Measurements from ENCODE around the gene FAM171A2. TPM values are rescaled to one million over a fixed set of nuclear protein-coding genes. Genes with fewer than 3 reads are reported as not detected.
A peak's percentile ranks its signal among the peaks of the same experiment; 100 is the strongest.

FAM171A2 gene
- total and polyA plus RNA-seq, 2 of the 8 experiments (the other 6 are each of a cell fraction or from before 2014, with no cell fraction given), result 21.9 to 24.1 TPM

DNA sequence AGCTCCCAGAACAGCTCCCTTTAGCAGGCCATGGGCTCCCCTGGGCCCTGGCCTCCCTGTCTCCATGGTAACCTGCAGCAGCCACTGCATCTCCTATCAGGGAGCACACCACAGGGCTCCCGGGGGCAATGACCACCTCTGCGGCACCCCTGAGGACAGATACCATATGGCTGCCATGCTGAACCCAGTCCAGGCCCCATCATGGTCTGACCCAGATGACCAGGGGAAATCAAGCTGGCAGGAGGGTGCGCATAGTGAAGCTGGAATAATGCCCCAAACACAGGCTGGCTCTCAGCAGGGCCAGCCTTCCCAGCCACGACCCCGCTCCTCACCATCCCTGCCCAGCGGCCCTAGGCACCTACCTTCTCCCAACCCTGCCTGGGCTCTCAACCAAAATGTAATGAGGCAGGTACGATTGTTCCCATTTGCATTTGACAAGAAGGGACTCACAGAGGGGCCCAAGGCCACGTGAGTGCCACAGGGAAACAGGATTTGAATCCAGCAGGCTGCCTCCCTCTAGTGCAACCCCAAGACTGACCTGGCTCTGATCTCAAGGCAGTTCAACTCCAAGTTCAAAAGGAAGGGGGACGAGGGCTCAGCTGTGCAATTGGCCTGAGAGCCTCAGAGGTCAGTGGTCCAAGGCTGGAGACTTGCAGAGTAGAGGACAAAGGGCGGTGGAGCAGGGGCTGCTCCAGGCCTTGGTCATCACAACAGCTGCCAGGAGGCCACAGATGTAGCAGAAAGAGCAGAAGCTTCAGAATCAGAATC is 52.9 kb downstream of the FAM171A2 start:
- 0 out of 2 replicates have a peak overlapping the region, but pooled peaks have one; percentile 28 for H2BK5ac ChIP-seq (ENCODE audit: low read depth, low read length)
- no peak overlapping the region for H4K91ac ChIP-seq (replicated peaks; ENCODE audit: insufficient read length, low read length)
- H2BK20ac ChIP-seq (ENCODE audit: low read length), result no peak overlapping the region
- H4K8ac ChIP-seq (ENCODE audit: extremely low read depth, insufficient read depth, low read length), result no peak overlapping the region
- H3K36me3 ChIP-seq (ENCODE audit: control insufficient read depth in 2 of 4, insufficient read depth in 4 of 4, low read length in 3 of 4), result no peaks in the 10 kb centered on the region
- no peaks in the 10 kb centered on the region for H3K9me3 ChIP-seq (ENCODE audit: insufficient read depth in 2 of 2, low read depth in 1 of 2, low read length in 1 of 2)
- CTCF ChIA-PET (ENCODE audit: partially characterized antibody), result interaction anchor here (0.6 to 3.7 kb wide), 23 partner anchors 8 to 452 kb away, joined by 3 to 24 read pairs (median 4); no protein-coding TSS in a partner anchor
- H3K27me3 ChIP-seq (replicated peaks in 1 of 4; ENCODE audit: control insufficient read depth in 3 of 4, extremely low read depth in 1 of 4, insufficient read depth in 3 of 4, low read length in 3 of 4), result peaks cover 0 to 16% (median 15%) of the 10 kb centered on the region in 4 experiments; a peak in 6 of 7 replicates
- H3K14ac ChIP-seq (ENCODE audit: insufficient read length), result no peak overlapping the region
- no peak overlapping the region for H3K56ac ChIP-seq (replicated peaks; ENCODE audit: insufficient read length, low read depth, low read length)
- no peak overlapping the region for H2BK15ac ChIP-seq (ENCODE audit: low read length)
- no peaks in the 10 kb centered on the region for H3K79me1 ChIP-seq (ENCODE audit: low read depth, low read length)
- no peak overlapping the region for H4K5ac ChIP-seq (ENCODE audit: insufficient read length, low read depth, low read length)
- peak overlapping the region; percentile 33 to 37 for H3K4me2 ChIP-seq (ENCODE audit: insufficient read depth in 1 of 2, low read depth in 2 of 2, low read length in 2 of 2)
- H3K23ac ChIP-seq (ENCODE audit: insufficient read length), result no peak overlapping the region
- H3K4ac ChIP-seq (replicated peaks; ENCODE audit: insufficient read length, low read depth, low read length), result no peak overlapping the region
- no peak for DNase-seq (ENCODE audit: low read depth in 1 of 2, low spot score in 2 of 2)
- H2BK12ac ChIP-seq (ENCODE audit: low read depth, low read length), result no peak overlapping the region
- H3K4me3 ChIP-seq (ENCODE audit: extremely low read depth in 1 of 4, insufficient read depth in 2 of 4, low read depth in 3 of 4, low read length in 4 of 4), result no peak overlapping the region; a peak in 1 of 8 replicates
- no peak overlapping the region; the same call in 1 of the 2 replicates for H2AK5ac ChIP-seq (ENCODE audit: low read depth, low read length)
- no peak for FAIRE-seq
- H3K9ac ChIP-seq (replicated peaks in 1 of 4; ENCODE audit: extremely low read depth in 1 of 4, low read depth in 3 of 4, low read length in 3 of 4), result no peak overlapping the region; a peak in 1 of 7 replicates
- TF ChIP-seq TBP (IDR thresholded peaks at IDR 0.05; ENCODE audit: low read depth, low read length), result no peak
- TF ChIP-seq EZH2 (IDR thresholded peaks at IDR 0.05; ENCODE audit: low read depth, low read length, severe bottlenecking), result no peak
- no peak for TF ChIP-seq RNF2 (IDR thresholded peaks at IDR 0.05; ENCODE audit: borderline replicate concordance, low read depth, low read length, missing control alignments, poor library complexity, severe bottlenecking)
- TF ChIP-seq SIRT6 (IDR thresholded peaks at IDR 0.05; ENCODE audit: low read length), result no peak
- TF ChIP-seq SIN3A (conservative IDR thresholded peaks at IDR 0.05 in 1 of 2, IDR thresholded peaks at IDR 0.05 in 1 of 2; ENCODE audit: low read depth in 1 of 2, low read length in 2 of 2), result no peak
- 0 out of 2 replicates have a peak, but pooled peaks have one; percentile 2 for TF ChIP-seq RBBP5 (IDR thresholded peaks at IDR 0.05; ENCODE audit: borderline replicate concordance, low read depth, low read length)
- no peak overlapping the region for H2AFZ ChIP-seq (ENCODE audit: low read length)
- peaks cover 17% of the 10 kb centered on the region for H3K23me2 ChIP-seq (ENCODE audit: low read depth, low read length)
- H4K20me1 ChIP-seq (replicated peaks in 1 of 2; ENCODE audit: control insufficient read depth in 1 of 2, insufficient read depth in 2 of 2, low read length in 2 of 2), result peaks cover 0 to 8% of the 10 kb centered on the region in 2 experiments
- POLR2A ChIA-PET (ENCODE audit: partially characterized antibody), result interaction anchor here (0.7 to 14.6 kb wide), 7 partner anchors 10 to 125 kb away, joined by 3 to 135 read pairs (median 3); partner anchors contain the start of genes SLC25A39 and UBTF
- 62% methylated on average over 10 of the region's 10 CpGs; no CpG with 5 or more reads in 1 of the 2 experiments for WGBS, 2 experiments (ENCODE audit: extremely low coverage in 1 of 2, insufficient coverage in 1 of 2, insufficient read length in 1 of 2, insufficient replicate concordance in 2 of 2, low coverage in 1 of 2, low lambda C conversion rate in 2 of 2, missing lambda C conversion rate in 1 of 2)
- peaks cover 7 to 45% (median 33%) of the 10 kb centered on the region in 4 experiments for H3K4me1 ChIP-seq (replicated peaks in 1 of 4; ENCODE audit: control insufficient read depth in 3 of 4, insufficient read depth in 4 of 4, low read length in 3 of 4)
- H3K79me2 ChIP-seq (ENCODE audit: control insufficient read depth in 1 of 2, insufficient read depth in 2 of 2, low read length in 2 of 2), result no peaks in the 10 kb centered on the region
- no peak overlapping the region; the same call in 1 of the 2 replicates for H3K18ac ChIP-seq (ENCODE audit: extremely low read depth, low read length)
- no peak overlapping the region for H3K27ac ChIP-seq (ENCODE audit: low read depth, low read length)
- no peak overlapping the region for H2BK120ac ChIP-seq (replicated peaks; ENCODE audit: low read depth, low read length)

Data from H1 (cell line).